Naive thymus-derived CD4-positive, alpha-beta T cell (primary cell): ENCODE data around the gene CLASP1. TPM values are rescaled to one million over a fixed set of nuclear protein-coding genes. Genes with fewer than 3 reads are reported as not detected.

ENCODE experiments used
- ATAC-seq: fragments of 150-1000 bp; cut with Tn5 transposase; 2 replicates; pipeline ENCODE4 v1.10.0; 2021; ENCODE audit warnings: mild to moderate bottlenecking, moderate library complexity
- CTCF ChIA-PET: fragments of 350-600 bp; sonication (Branson Sonifier 250); formaldehyde crosslinking; loops from one replicate; lab custom pipeline; 2021; ENCODE audit warnings: antibody characterized with exemption; lab: Charles Lee
- POLR2A ChIA-PET: fragments of 350-600 bp; sonication (Branson Sonifier 250); formaldehyde crosslinking; loops from one replicate; lab custom pipeline; 2021; ENCODE audit warnings: antibody characterized with exemption, inconsistent platforms; lab: Charles Lee
- DNase-seq, 9 donors: peaks; one replicate each; pipeline versions ENCODE4 v3.0.0 to v3.0.0-alpha.2; 2020 to 2022; ENCODE audit warnings: mixed read lengths in 1 of 9
- H3K27ac ChIP-seq: one replicate; pipeline ENCODE4 v1.7.0; 2013; ENCODE audit warnings: mild to moderate bottlenecking, low read depth, low read length, moderate library complexity
- H3K27me3 ChIP-seq, 2 donors: one replicate each; pipeline ENCODE4 v1.7.0; 2013; ENCODE audit warnings: low read length in 2 of 2, mild to moderate bottlenecking in 2 of 2, moderate library complexity in 2 of 2; ENCODE audit not compliant: control insufficient read depth in 2 of 2, insufficient read depth in 2 of 2
- H3K36me3 ChIP-seq, 3 experiments: 1 replicate in 2 of 3; 2 replicates in 1 of 3; pipeline ENCODE4 v1.7.0; 2013; ENCODE audit warnings: low read length in 3 of 3, mild to moderate bottlenecking in 3 of 3, moderate library complexity in 1 of 3; ENCODE audit not compliant: insufficient read depth in 3 of 3, control insufficient read depth in 2 of 3
- H3K4me1 ChIP-seq, 2 donors: one replicate each; pipeline ENCODE4 v1.7.0; 2013; ENCODE audit warnings: low read length in 2 of 2, mild to moderate bottlenecking in 2 of 2, moderate library complexity in 1 of 2; ENCODE audit not compliant: control insufficient read depth in 2 of 2, insufficient read depth in 2 of 2
- H3K4me3 ChIP-seq: 2 replicates; pipeline ENCODE4 v1.7.0; 2013; ENCODE audit warnings: mild to moderate bottlenecking, low read length
- H3K9me3 ChIP-seq, 3 experiments: 1 replicate in 2 of 3; 2 replicates in 1 of 3; pipeline ENCODE4 v1.7.0; 2013; ENCODE audit warnings: low read length in 3 of 3; ENCODE audit not compliant: control insufficient read depth in 2 of 3
- H3K27ac Mint-ChIP-seq, 9 donors: one replicate each; pipeline ENCODE4 v1.8.0; 2020 to 2022; ENCODE audit warnings: mixed read lengths in 9 of 9, mild to moderate bottlenecking in 8 of 9, moderate library complexity in 5 of 9, inconsistent platforms in 2 of 9
- H3K27me3 Mint-ChIP-seq, 5 donors: one replicate each; pipeline ENCODE4 v1.8.0; 2021 to 2022; ENCODE audit warnings: mixed read lengths in 5 of 5, mild to moderate bottlenecking in 1 of 5
- H3K36me3 Mint-ChIP-seq, 5 donors: one replicate each; pipeline ENCODE4 v1.8.0; 2020 to 2022; ENCODE audit warnings: mixed read lengths in 5 of 5, mild to moderate bottlenecking in 3 of 5, inconsistent platforms in 1 of 5
- H3K4me1 Mint-ChIP-seq, 7 donors: one replicate each; pipeline ENCODE4 v1.8.0; 2020 to 2022; ENCODE audit warnings: mixed read lengths in 7 of 7, mild to moderate bottlenecking in 3 of 7, inconsistent platforms in 1 of 7
- H3K4me3 Mint-ChIP-seq, 10 donors: one replicate each; pipeline ENCODE4 v1.8.0; 2020 to 2022; ENCODE audit warnings: mild to moderate bottlenecking in 10 of 10, mixed read lengths in 10 of 10, moderate library complexity in 6 of 10, inconsistent platforms in 2 of 10
- H3K9me3 Mint-ChIP-seq, 11 donors: one replicate each; pipeline ENCODE4 v1.8.0; 2020 to 2022; ENCODE audit warnings: mixed read lengths in 11 of 11, mild to moderate bottlenecking in 4 of 11, inconsistent platforms in 1 of 11, moderate library complexity in 1 of 11
- intact Hi-C, 2 donors: fragments of 100-400 bp; cut with micrococcal nuclease; formaldehyde crosslinking; loops; one replicate each; pipeline ENCODE4 v1.15.1; 2023
- polyA plus RNA-seq, 2 donors: library from polyadenylated mRNA; unstranded; fragments of 300-500 nt; fragmentation: Illumina TruSeq; gene quantifications; one replicate each; pipeline ENCODE4 v1.2.3, GENCODE V29; 2021
- total RNA-seq, 6 experiments: library from RNA in 5 of 6; stranded (reverse) in 5 of 6; gene quantifications; 1 replicate in 5 of 6; 2 replicates in 1 of 6; pipeline ENCODE4 v1.2.3 and lab custom pipeline; 2021 to 2026

Gene CLASP1
- total and polyA plus RNA-seq, 7 experiments from 2014 or later, result 13.8 to 76.3 (median 61.6) TPM

GRCh38 chr2:121519732-121520640 is 129.3 kb downstream of the CLASP1 start:
- no peak for DNase-seq
- peaks cover 0 to 2% (median 0%) of the 10 kb centered on the region in 11 donors for H3K9me3 Mint-ChIP-seq
- ATAC-seq, result no peak
- ChIA-PET CTCF (no interaction called here), POLR2A (interaction anchor here (3.4 kb wide), 1 partner anchor 10 kb away, joined by 18 read pairs; the partner anchor contains the start of gene RNU4ATAC)
- Histone ChIP-seq H3K36me3 (peaks cover 7 to 52% (median 8%) of the 10 kb centered on the region in 3 experiments), H3K4me3 (no peak overlapping the region), H3K9me3 (no peaks in the 10 kb centered on the region), H3K27me3 (no peaks in the 10 kb centered on the region), H3K4me1 (no peaks in the 10 kb centered on the region), H3K27ac (no peak overlapping the region)
- peaks cover 8 to 43% (median 17%) of the 10 kb centered on the region in 5 donors for H3K36me3 Mint-ChIP-seq
- intact Hi-C loops, result no loop called here
- H3K27me3 Mint-ChIP-seq, result no peaks in the 10 kb centered on the region
- H3K27ac Mint-ChIP-seq, result peak overlapping the region in 1 of 9 donors; percentile 21
- peaks cover 0 to 8% (median 1%) of the 10 kb centered on the region in 7 donors for H3K4me1 Mint-ChIP-seq
- H3K4me3 Mint-ChIP-seq, result no peak overlapping the region

- Mint-ChIP-seq H3K36me3 (peaks cover 9 to 47% (median 22%) of the 10 kb centered on the region in 5 donors), H3K27ac (peak overlapping the region in 1 of 9 donors; percentile 54), H3K4me1 (peaks cover 0 to 7% (median 4%) of the 10 kb centered on the region in 7 donors), H3K4me3 (no peak overlapping the region), H3K9me3 (peaks cover 0 to 2% (median 0%) of the 10 kb centered on the region in 11 donors), H3K27me3 (no peaks in the 10 kb centered on the region)
- H3K9me3 ChIP-seq, result no peaks in the 10 kb centered on the region
- peaks cover 8 to 50% (median 15%) of the 10 kb centered on the region in 3 experiments for H3K36me3 ChIP-seq
- POLR2A ChIA-PET, result no interaction called here
- ATAC-seq, result no peak
- no peaks in the 10 kb centered on the region for H3K27me3 ChIP-seq
- CTCF ChIA-PET, result no interaction called here
- no peak overlapping the region for H3K4me3 ChIP-seq
- intact Hi-C loops, result no loop called here
- no peaks in the 10 kb centered on the region for H3K4me1 ChIP-seq
- no peak for DNase-seq
- no peak overlapping the region for H3K27ac ChIP-seq
These were observed 130.1 kb downstream of the CLASP1 start for GRCh38 chr2:121519153-121519552.

GRCh38 chr2:121513597-121514333 is 135.5 kb downstream of the CLASP1 start:
- intact Hi-C loops, result no loop called here
- POLR2A ChIA-PET, result no interaction called here

GRCh38 chr2:121510857-121511256 is 138.4 kb downstream of the CLASP1 start:
- H3K27me3 Mint-ChIP-seq, result no peaks in the 10 kb centered on the region
- H3K4me1 ChIP-seq, result no peaks in the 10 kb centered on the region
- no peak overlapping the region for H3K27ac ChIP-seq
- CTCF ChIA-PET, result no interaction called here
- H3K9me3 Mint-ChIP-seq, result peaks cover 0 to 9% (median 6%) of the 10 kb centered on the region in 11 donors
- peak overlapping the region in 1 of 9 donors; percentile 38 for H3K27ac Mint-ChIP-seq
- H3K4me1 Mint-ChIP-seq, result peaks cover 9 to 39% (median 24%) of the 10 kb centered on the region in 7 donors
- intact Hi-C loops, result no loop called here
- no peaks in the 10 kb centered on the region for H3K27me3 ChIP-seq
- no peak overlapping the region for H3K4me3 Mint-ChIP-seq
- no peak overlapping the region for H3K4me3 ChIP-seq
- H3K36me3 Mint-ChIP-seq, result peaks cover 9 to 90% (median 67%) of the 10 kb centered on the region in 5 donors
- POLR2A ChIA-PET, result no interaction called here
- DNase-seq, result no peak
- peaks cover 5 to 33% (median 15%) of the 10 kb centered on the region in 3 experiments for H3K36me3 ChIP-seq
- H3K9me3 ChIP-seq, result no peaks in the 10 kb centered on the region
- no peak for ATAC-seq

More at GRCh38 chr2:121513597-121514333, 135.5 kb downstream of the CLASP1 start:
- no peaks in the 10 kb centered on the region for H3K27me3 ChIP-seq
- no peak overlapping the region for H3K4me3 Mint-ChIP-seq
- ATAC-seq (no peak), DNase-seq (no peak)
- no peak overlapping the region for H3K4me3 ChIP-seq
- H3K27ac ChIP-seq, result no peak overlapping the region
- no peaks in the 10 kb centered on the region for H3K4me1 ChIP-seq
- peaks cover 8 to 41% (median 15%) of the 10 kb centered on the region in 3 experiments for H3K36me3 ChIP-seq
- peaks cover 14 to 75% (median 51%) of the 10 kb centered on the region in 5 donors for H3K36me3 Mint-ChIP-seq
- H3K27ac Mint-ChIP-seq, result peak overlapping the region in 4 of 9 donors; percentile 42 to 71 (median 44)
- H3K27me3 Mint-ChIP-seq, result no peaks in the 10 kb centered on the region
- H3K4me1 Mint-ChIP-seq, result peaks cover 5 to 21% (median 7%) of the 10 kb centered on the region in 7 donors
- no peaks in the 10 kb centered on the region for H3K9me3 ChIP-seq
- CTCF ChIA-PET, result no interaction called here
- peaks cover 0 to 7% (median 3%) of the 10 kb centered on the region in 11 donors for H3K9me3 Mint-ChIP-seq

- no peak overlapping the region for H3K27ac ChIP-seq
- no peaks in the 10 kb centered on the region for H3K4me1 ChIP-seq
- no peaks in the 10 kb centered on the region for H3K27me3 ChIP-seq
- H3K4me1 Mint-ChIP-seq, result peaks cover 16 to 42% (median 29%) of the 10 kb centered on the region in 7 donors
- no peak overlapping the region for H3K27ac Mint-ChIP-seq
- peaks cover 0 to 26% (median 13%) of the 10 kb centered on the region in 3 experiments for H3K36me3 ChIP-seq
- POLR2A ChIA-PET, result no interaction called here
- no peak for DNase-seq
- H3K36me3 Mint-ChIP-seq, result peaks cover 6 to 84% (median 63%) of the 10 kb centered on the region in 5 donors
- no peak for ATAC-seq
- H3K4me3 ChIP-seq, result no peak overlapping the region
- no peaks in the 10 kb centered on the region for H3K9me3 ChIP-seq
- intact Hi-C loops, result no loop called here
- H3K4me3 Mint-ChIP-seq, result no peak overlapping the region
- H3K9me3 Mint-ChIP-seq, result peaks cover 0 to 9% (median 6%) of the 10 kb centered on the region in 11 donors
- H3K27me3 Mint-ChIP-seq, result no peaks in the 10 kb centered on the region
- CTCF ChIA-PET, result no interaction called here
These were observed 142.6 kb downstream of the CLASP1 start for GRCh38 chr2:121506621-121507020.

GRCh38 chr2:121505986-121506586 is 143.2 kb downstream of the CLASP1 start:
- Histone ChIP-seq H3K4me1 (no peaks in the 10 kb centered on the region), H3K9me3 (no peaks in the 10 kb centered on the region), H3K27me3 (no peaks in the 10 kb centered on the region), H3K36me3 (peaks cover 0 to 31% (median 14%) of the 10 kb centered on the region in 3 experiments), H3K27ac (no peak overlapping the region), H3K4me3 (no peak overlapping the region)
- no peak overlapping the region for H3K27ac Mint-ChIP-seq
- ATAC-seq (no peak), DNase-seq (no peak)
- peaks cover 17 to 43% (median 28%) of the 10 kb centered on the region in 7 donors for H3K4me1 Mint-ChIP-seq
- peaks cover 0 to 9% (median 6%) of the 10 kb centered on the region in 11 donors for H3K9me3 Mint-ChIP-seq
- ChIA-PET CTCF (no interaction called here), POLR2A (no interaction called here)
- H3K4me3 Mint-ChIP-seq, result no peak overlapping the region
- H3K27me3 Mint-ChIP-seq, result no peaks in the 10 kb centered on the region
- intact Hi-C loops, result no loop called here
- peaks cover 6 to 85% (median 65%) of the 10 kb centered on the region in 5 donors for H3K36me3 Mint-ChIP-seq
